GM18505 (cell line): ENCODE data around the gene SFMBT2.

Source experiments
- ATAC-seq: cut with Tn5 transposase; IDR thresholded peaks from one replicate; pipeline ENCODE4 v1.9.1; 2021; ENCODE audit not compliant: unreplicated experiment
- POLR2A ChIP-seq: IDR thresholded peaks from 4 replicates; pipeline ENCODE4 v1.6.1; 2011; ENCODE audit warnings: borderline replicate concordance; ENCODE audit not compliant: insufficient read depth, insufficient read length; ENCODE audit errors: extremely low read depth

SFMBT2 gene

DNA sequence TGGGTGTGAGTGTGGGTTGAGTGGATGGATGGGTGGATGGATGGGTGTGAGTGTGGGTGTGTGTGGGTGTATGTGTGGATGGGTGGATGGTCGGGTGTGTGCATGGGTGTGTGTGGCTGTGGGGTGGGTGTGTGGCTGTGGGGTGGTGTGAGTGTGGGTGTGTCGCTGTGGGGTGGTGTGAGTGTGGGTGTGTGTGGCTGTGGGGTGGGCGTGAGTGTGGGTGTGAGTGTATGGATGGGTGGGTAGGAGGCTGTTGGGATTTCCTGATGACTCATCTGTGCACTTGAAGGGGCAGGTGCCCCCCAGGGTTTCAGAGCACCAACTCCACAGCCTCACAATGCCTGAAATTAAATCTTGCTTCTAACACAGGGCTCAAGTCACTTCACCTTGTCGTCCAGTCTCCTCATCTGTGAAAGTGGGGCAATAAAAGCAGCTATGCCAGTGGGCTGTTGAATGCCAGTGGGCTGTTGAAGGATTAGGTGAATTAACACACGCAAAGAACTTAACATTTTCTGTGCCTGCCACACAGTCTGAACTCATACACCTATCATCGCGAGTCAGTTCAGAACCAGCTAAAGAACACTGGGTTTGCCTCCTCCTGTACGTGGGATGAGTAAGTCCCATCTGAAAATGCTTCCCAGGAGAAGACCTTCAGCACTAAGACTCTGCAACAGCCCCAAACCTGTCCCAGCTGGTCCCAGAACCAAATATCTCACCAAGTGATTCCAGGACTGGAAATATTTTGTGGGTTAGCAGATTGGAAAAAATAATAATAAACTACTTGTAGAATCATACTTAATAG is 32.0 kb downstream of the SFMBT2 start:
- ATAC-seq, result no peak
- TF ChIP-seq POLR2A, result no peak

DNA sequence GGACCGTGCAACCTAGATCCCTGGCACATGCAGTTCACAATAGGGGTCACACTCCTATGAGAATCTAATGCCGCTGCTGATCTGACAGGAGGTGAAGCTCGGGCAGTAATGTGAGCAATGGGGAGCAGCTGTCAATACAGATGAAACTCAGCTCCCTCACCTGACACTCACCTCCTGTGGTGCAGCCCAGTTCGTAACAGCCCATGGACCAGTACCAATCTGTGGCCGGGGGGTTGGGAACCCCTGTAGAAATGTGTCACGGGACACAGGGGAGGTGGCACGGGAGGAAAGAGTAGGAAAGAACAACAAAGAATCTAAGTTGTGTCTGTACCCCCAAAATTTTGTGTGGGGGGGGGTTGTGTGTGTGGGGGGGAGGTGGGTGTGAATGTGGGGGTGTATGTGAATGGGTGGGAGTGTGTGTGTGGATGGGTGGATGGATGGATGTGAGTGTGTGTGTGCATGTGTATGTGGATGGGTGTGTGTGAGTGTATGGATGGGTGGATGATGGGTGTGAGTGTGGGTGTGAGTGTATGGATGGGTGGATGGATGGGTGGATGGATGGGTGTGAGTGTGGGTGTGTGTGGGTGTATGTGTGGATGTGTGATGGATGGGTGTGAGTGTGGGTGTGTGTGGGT is 33.1 kb downstream of the SFMBT2 start:
- TF ChIP-seq POLR2A, result no peak
- no peak for ATAC-seq

- no peak for TF ChIP-seq POLR2A
- ATAC-seq, result no peak
Measured at GRCh38 chr10:7374795-7375194, 36.0 kb downstream of the SFMBT2 start.

DNA sequence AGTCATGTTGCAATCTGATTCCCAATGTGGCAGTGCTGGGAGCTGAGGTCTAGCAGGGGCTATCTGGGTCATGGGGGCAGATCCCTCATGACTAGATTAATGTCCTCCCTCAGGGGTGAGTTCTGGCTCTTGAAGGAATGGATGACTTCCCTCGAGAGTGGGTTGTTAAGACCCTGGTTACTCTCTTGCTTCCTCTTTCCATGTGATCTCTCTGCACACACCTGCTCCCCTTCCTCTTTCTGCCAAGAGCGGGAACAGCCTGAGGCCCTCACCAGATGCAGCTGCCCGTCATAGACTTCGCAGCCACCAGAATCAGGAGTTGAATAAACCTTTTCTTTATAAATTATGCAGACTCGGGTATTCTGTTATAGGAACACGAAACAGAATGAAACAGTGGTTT is 37.8 kb downstream of the SFMBT2 start:
- no peak for ATAC-seq
- no peak for TF ChIP-seq POLR2A

DNA sequence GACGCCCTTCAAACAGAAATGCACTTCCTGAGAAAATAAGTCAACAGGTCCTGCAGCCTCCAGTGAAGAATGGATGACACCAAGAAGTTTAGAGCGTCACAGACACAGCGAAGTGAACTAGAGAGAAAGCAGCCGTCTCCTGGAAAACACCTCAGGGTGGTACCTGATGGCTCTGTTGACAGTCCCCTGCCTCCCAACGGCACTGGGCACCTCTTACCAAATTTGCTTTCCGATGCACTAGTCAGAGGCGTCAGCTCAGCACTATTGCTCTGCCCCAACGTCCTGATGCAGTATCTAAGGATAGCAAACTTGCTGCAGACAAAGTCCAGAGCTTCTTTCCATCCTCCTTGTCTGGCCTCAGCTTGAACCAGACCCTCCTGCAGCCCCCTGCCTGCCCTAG is 38.3 kb downstream of the SFMBT2 start:
- no peak for ATAC-seq
- no peak for TF ChIP-seq POLR2A

DNA sequence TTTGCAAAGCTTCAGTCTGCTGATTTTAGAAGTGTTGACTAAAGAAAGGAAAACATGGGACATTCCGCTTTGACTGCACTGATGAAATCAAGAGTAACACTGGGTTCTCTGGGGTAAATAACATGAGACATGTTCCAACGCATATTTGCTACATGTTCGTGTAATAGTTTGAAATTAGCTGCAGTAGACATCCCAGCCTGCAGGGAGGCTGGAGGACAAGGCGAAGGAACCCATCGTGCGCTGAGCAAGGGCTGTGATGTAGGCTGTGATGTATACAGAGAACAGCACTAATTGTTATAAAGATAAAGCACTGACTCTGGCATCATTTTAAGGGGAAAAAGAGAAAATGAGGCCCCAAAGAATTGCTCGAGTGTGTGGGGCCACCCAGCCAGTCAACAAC is 40.3 kb downstream of the SFMBT2 start:
- ATAC-seq, result no peak
- TF ChIP-seq POLR2A, result no peak

GRCh38 chr10:7365027-7365745 is 45.6 kb downstream of the SFMBT2 start:
- ATAC-seq, result no peak
- no peak for TF ChIP-seq POLR2A

DNA sequence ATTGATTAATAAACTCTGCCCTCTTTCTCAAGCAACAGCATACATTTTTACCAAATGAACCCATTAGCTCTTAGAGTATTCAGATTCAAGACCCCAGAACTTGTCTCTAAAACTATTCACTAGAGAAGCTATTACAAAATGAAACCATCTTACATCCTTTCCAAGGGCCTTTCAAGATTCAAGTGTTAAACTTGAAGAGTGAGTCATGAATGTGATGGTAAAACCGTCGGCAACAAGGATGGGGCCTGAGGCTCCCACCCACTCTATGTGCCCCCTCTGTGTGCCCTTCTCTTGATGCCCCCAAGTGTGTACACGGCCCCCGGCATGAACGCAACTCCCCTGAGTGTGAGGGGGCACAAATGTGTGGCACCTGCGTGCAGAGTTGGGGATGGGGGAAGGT is 46.4 kb downstream of the SFMBT2 start:
- no peak for TF ChIP-seq POLR2A
- no peak for ATAC-seq

GRCh38 chr10:7363700-7364099 is 47.1 kb downstream of the SFMBT2 start:
- no peak for TF ChIP-seq POLR2A
- ATAC-seq, result no peak

GRCh38 chr10:7362471-7362870 is 48.4 kb downstream of the SFMBT2 start:
- TF ChIP-seq POLR2A, result no peak
- no peak for ATAC-seq

- no peak for ATAC-seq
- no peak for TF ChIP-seq POLR2A
Measured at GRCh38 chr10:7361316-7361715, 49.5 kb downstream of the SFMBT2 start.

DNA sequence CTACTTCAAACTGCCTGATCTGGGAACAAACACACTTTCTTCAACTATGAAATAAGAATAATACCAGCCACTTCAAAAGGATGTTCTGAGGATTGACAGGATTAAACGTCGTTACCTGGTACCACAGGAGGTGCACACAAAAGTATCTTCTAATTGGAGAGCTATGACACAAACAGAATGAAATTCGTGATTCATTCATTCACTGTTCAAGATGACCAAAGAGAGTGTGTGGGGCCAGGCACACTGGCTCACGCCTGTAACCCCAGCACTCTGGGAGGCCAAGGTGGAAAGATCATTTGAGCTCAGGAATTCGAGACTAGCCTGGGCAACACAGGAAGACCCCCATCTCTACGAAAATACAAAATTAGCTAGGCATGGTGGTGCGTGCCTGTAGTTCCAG is 50.9 kb downstream of the SFMBT2 start:
- no peak for TF ChIP-seq POLR2A

GRCh38 chr10:7359356-7359755 is 51.5 kb downstream of the SFMBT2 start:
- no peak for ATAC-seq
- no peak for TF ChIP-seq POLR2A

More for the DNA sequence above, 50.9 kb downstream of the SFMBT2 start:
- no peak for ATAC-seq

DNA sequence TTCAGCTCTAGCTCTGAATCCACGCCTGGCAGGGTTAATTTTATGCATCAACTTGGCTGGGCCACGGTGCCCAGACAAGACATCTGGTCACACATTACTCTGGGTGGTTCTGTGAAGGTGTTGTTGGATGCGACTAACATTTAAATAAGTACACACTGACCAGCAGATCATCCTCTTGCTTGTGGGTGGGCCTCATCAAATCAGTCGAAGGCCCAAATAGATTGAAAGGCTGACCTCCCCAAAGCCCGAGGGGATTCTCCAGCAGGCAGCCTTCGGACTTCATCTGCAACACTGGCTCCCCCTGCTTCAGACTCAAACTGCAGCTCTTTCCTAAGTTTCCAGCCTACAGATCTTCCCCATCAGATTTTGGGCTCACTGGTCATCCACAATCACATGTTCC is 53.6 kb downstream of the SFMBT2 start:
- no peak for TF ChIP-seq POLR2A
- ATAC-seq, result no peak

- no peak for TF ChIP-seq POLR2A
- ATAC-seq, result no peak
Measured at GRCh38 chr10:7354330-7355047, 56.3 kb downstream of the SFMBT2 start.
